H1 (cell line): ENCODE results near the gene EEF1A2. TPM values are rescaled to one million over a fixed set of nuclear protein-coding genes. Genes with fewer than 3 reads are reported as not detected.

Experiments
- CTCF ChIA-PET: fragments of 300-600 bp; sonication (Branson Sonifier 250); formaldehyde crosslinking; loops from one replicate; lab custom pipeline; 2021; ENCODE audit not compliant: partially characterized antibody; lab: Charles Lee
- POLR2A ChIA-PET: fragments of 300-600 bp; sonication (Branson Sonifier 250); formaldehyde crosslinking; loops from one replicate; lab custom pipeline; 2021; ENCODE audit warnings: inconsistent platforms; ENCODE audit not compliant: partially characterized antibody; lab: Charles Lee
- DNase-seq, 2 experiments: peaks; one replicate each; pipeline versions ENCODE4 v3.0.0 to v3.0.0-alpha.2; 2010 to 2022; ENCODE audit warnings: low spot score in 2 of 2, low read depth in 1 of 2, mixed read lengths in 1 of 2
- FAIRE-seq: peaks from 2 replicates; lab custom pipeline; 2011; peaks lifted over from hg19 to GRCh38; lab: Jason Lieb, UNC
- H2AFZ ChIP-seq: 2 replicates; pipeline ENCODE4 v1.8.1; 2012; ENCODE audit warnings: low read length, inconsistent platforms
- H2AK5ac ChIP-seq: 2 replicates; pipeline ENCODE4 v1.6.1; 2013; ENCODE audit warnings: low read depth, low read length
- H2BK120ac ChIP-seq: replicated peaks from 2 replicates; pipeline ENCODE3; 2013; ENCODE audit warnings: low read depth, low read length, inconsistent platforms
- H2BK12ac ChIP-seq: 2 replicates; pipeline ENCODE4 v1.6.1; 2013; ENCODE audit warnings: low read depth, low read length
- H2BK15ac ChIP-seq: 2 replicates; pipeline ENCODE4 v1.6.1; 2013; ENCODE audit warnings: low read length
- H2BK20ac ChIP-seq: 2 replicates; pipeline ENCODE4 v1.6.1; 2013; ENCODE audit warnings: low read length
- H2BK5ac ChIP-seq: 2 replicates; pipeline ENCODE4 v1.6.1; 2013; ENCODE audit warnings: low read depth, low read length
- H3K14ac ChIP-seq: 2 replicates; pipeline ENCODE4 v1.6.1; 2013; ENCODE audit warnings: inconsistent platforms; ENCODE audit not compliant: insufficient read length
- H3K18ac ChIP-seq: 2 replicates; pipeline ENCODE4 v1.6.1; 2013; ENCODE audit warnings: low read length; ENCODE audit errors: extremely low read depth
- H3K23ac ChIP-seq: 2 replicates; pipeline ENCODE4 v1.6.1; 2013; ENCODE audit warnings: inconsistent platforms; ENCODE audit not compliant: insufficient read length
- H3K23me2 ChIP-seq: 2 replicates; pipeline ENCODE4 v1.6.1; 2013; ENCODE audit warnings: low read depth, low read length
- H3K27ac ChIP-seq: 2 replicates; pipeline ENCODE4 v1.6.1; 2011; ENCODE audit warnings: low read depth, low read length, inconsistent platforms
- H3K27me3 ChIP-seq, 4 experiments: replicated peaks in 1 of 4; 1 replicate in 1 of 4; 2 replicates in 3 of 4; pipeline versions ENCODE4 v1.6.1 to v1.8.1; 2011 to 2013; ENCODE audit warnings: low read length in 3 of 4, mild to moderate bottlenecking in 3 of 4, inconsistent platforms in 2 of 4, mixed read lengths in 2 of 4, moderate library complexity in 1 of 4; ENCODE audit not compliant: control insufficient read depth in 3 of 4, insufficient read depth in 3 of 4; ENCODE audit errors: extremely low read depth in 1 of 4
- H3K36me3 ChIP-seq, 4 experiments: 2 replicates each; pipeline versions ENCODE4 v1.6.1 to v1.8.1; 2011 to 2013; ENCODE audit warnings: mild to moderate bottlenecking in 4 of 4, low read length in 3 of 4, moderate library complexity in 2 of 4, control low read depth in 1 of 4, inconsistent platforms in 1 of 4; ENCODE audit not compliant: insufficient read depth in 4 of 4, control insufficient read depth in 2 of 4
- H3K4ac ChIP-seq: replicated peaks from 2 replicates; pipeline ENCODE3; 2013; ENCODE audit warnings: low read length, low read depth, mixed read lengths, inconsistent platforms; ENCODE audit not compliant: insufficient read length
- H3K4me1 ChIP-seq, 4 experiments: replicated peaks in 1 of 4; 1 replicate in 1 of 4; 2 replicates in 3 of 4; pipeline versions ENCODE4 v1.6.1 to v1.8.1; 2011 to 2013; ENCODE audit warnings: low read length in 3 of 4, inconsistent platforms in 2 of 4, mixed read lengths in 1 of 4; ENCODE audit not compliant: insufficient read depth in 4 of 4, control insufficient read depth in 3 of 4
- H3K4me2 ChIP-seq, 2 experiments: 2 replicates each; pipeline versions ENCODE4 v1.6.1 to v1.8.1; 2011 to 2013; ENCODE audit warnings: low read depth in 2 of 2, low read length in 2 of 2, control low read depth in 1 of 2, inconsistent platforms in 1 of 2, mild to moderate bottlenecking in 1 of 2; ENCODE audit not compliant: insufficient read depth in 1 of 2
- H3K4me3 ChIP-seq, 4 experiments: fragments of 200-600, 300-600 bp in 1 of 4; sonication (generic), shearing (Covaris generic), sonication (Bioruptor Twin) in 1 of 4; 2 replicates each; pipeline versions ENCODE4 v1.5.1 to v1.8.1; 2011 to 2016; ENCODE audit warnings: low read length in 4 of 4, low read depth in 3 of 4, control low read depth in 2 of 4, inconsistent platforms in 2 of 4, mild to moderate bottlenecking in 2 of 4, mixed read lengths in 1 of 4, moderate library complexity in 1 of 4; ENCODE audit not compliant: insufficient read depth in 2 of 4; ENCODE audit errors: extremely low read depth in 1 of 4
- H3K56ac ChIP-seq: replicated peaks from 2 replicates; pipeline ENCODE3; 2013; ENCODE audit warnings: low read depth, mild to moderate bottlenecking, mixed read lengths, low read length, inconsistent platforms; ENCODE audit not compliant: insufficient read length
- H3K79me1 ChIP-seq: 2 replicates; pipeline ENCODE4 v1.6.1; 2013; ENCODE audit warnings: low read depth, low read length, control low read depth
- H3K79me2 ChIP-seq, 2 experiments: 2 replicates each; pipeline versions ENCODE4 v1.6.1 to v1.8.1; 2012 to 2013; ENCODE audit warnings: low read length in 2 of 2, mild to moderate bottlenecking in 2 of 2, inconsistent platforms in 1 of 2; ENCODE audit not compliant: insufficient read depth in 2 of 2, control insufficient read depth in 1 of 2
- H3K9ac ChIP-seq, 4 experiments: replicated peaks in 1 of 4; 1 replicate in 1 of 4; 2 replicates in 3 of 4; pipeline versions ENCODE4 v1.6.1 to v1.8.1; 2011 to 2013; ENCODE audit warnings: low read depth in 3 of 4, low read length in 3 of 4, control low read depth in 2 of 4, mild to moderate bottlenecking in 2 of 4, moderate library complexity in 2 of 4, inconsistent platforms in 1 of 4; ENCODE audit errors: extremely low read depth in 1 of 4
- H3K9me3 ChIP-seq, 2 experiments: 2 replicates each; pipeline versions ENCODE4 v1.6.1 to v1.8.1; 2012 to 2013; ENCODE audit warnings: mild to moderate bottlenecking in 2 of 2, moderate library complexity in 2 of 2, control low read depth in 1 of 2, inconsistent platforms in 1 of 2, low read depth in 1 of 2, low read length in 1 of 2, mixed read lengths in 1 of 2; ENCODE audit not compliant: insufficient read depth in 2 of 2
- H4K20me1 ChIP-seq, 2 experiments: replicated peaks in 1 of 2; 2 replicates each; pipeline versions ENCODE3 to v1.8.1; 2011 to 2013; ENCODE audit warnings: inconsistent platforms in 2 of 2, low read length in 2 of 2, mild to moderate bottlenecking in 1 of 2; ENCODE audit not compliant: insufficient read depth in 2 of 2, control insufficient read depth in 1 of 2
- H4K5ac ChIP-seq: 2 replicates; pipeline ENCODE4 v1.6.1; 2013; ENCODE audit warnings: low read length, low read depth, mixed read lengths, inconsistent platforms; ENCODE audit not compliant: insufficient read length
- H4K8ac ChIP-seq: 2 replicates; pipeline ENCODE4 v1.8.0; 2013; ENCODE audit warnings: mild to moderate bottlenecking, moderate library complexity, low read length, inconsistent platforms; ENCODE audit not compliant: insufficient read depth; ENCODE audit errors: extremely low read depth
- H4K91ac ChIP-seq: replicated peaks from 2 replicates; pipeline ENCODE3; 2013; ENCODE audit warnings: low read length, mixed read lengths, inconsistent platforms; ENCODE audit not compliant: insufficient read length
- CTBP2 ChIP-seq: IDR thresholded peaks from 2 replicates; pipeline ENCODE4 v1.7.0; 2011; ENCODE audit warnings: borderline replicate concordance, mild to moderate bottlenecking, moderate library complexity, mixed read lengths, low read length; ENCODE audit not compliant: insufficient read depth, insufficient read length
- E2F6 ChIP-seq: IDR thresholded peaks from 2 replicates; pipeline ENCODE4 v1.6.1; 2012; ENCODE audit warnings: inconsistent platforms
- HDAC6 ChIP-seq: IDR thresholded peaks from one replicate; pipeline ENCODE4 v1.7.1; 2012; ENCODE audit warnings: low read depth, mild to moderate bottlenecking, inconsistent platforms, low read length, moderate library complexity
- JUND ChIP-seq: IDR thresholded peaks from 2 replicates; pipeline ENCODE4 v1.6.1; 2011; ENCODE audit warnings: mild to moderate bottlenecking, improper control_type of control experiment, low read length
- KDM4A ChIP-seq: IDR thresholded peaks from one replicate; pipeline ENCODE4 v1.7.1; 2012; ENCODE audit warnings: low read depth, mild to moderate bottlenecking, moderate library complexity, low read length, inconsistent platforms; ENCODE audit not compliant: severe bottlenecking
- KDM5A ChIP-seq: fragments of 200-600 bp; IDR thresholded peaks from 2 replicates; pipeline ENCODE4 v1.7.1; 2012; ENCODE audit warnings: mild to moderate bottlenecking, low read length, inconsistent platforms, mixed read lengths
- PHF8 ChIP-seq: fragments of 200-600 bp; sonication (generic); conservative IDR thresholded peaks from 2 replicates; pipeline ENCODE4 v1.7.1; 2012; ENCODE audit warnings: low read depth, mild to moderate bottlenecking, inconsistent platforms, low read length, moderate library complexity
- RNF2 ChIP-seq: fragments of 200-900, 300-1000 bp; sonication (generic); IDR thresholded peaks from 2 replicates; pipeline ENCODE4 v1.7.1; 2016; ENCODE audit warnings: borderline replicate concordance, low read depth, mild to moderate bottlenecking, antibody characterized with exemption, low read length; ENCODE audit not compliant: poor library complexity, severe bottlenecking; ENCODE audit errors: missing control alignments
- SIRT6 ChIP-seq: IDR thresholded peaks from one replicate; pipeline ENCODE4 v1.7.1; 2012; ENCODE audit warnings: low read length, inconsistent platforms
- SP4 ChIP-seq: IDR thresholded peaks from 2 replicates; pipeline ENCODE4 v1.6.1; 2012; ENCODE audit warnings: low read length, inconsistent platforms
- TBP ChIP-seq: IDR thresholded peaks from 2 replicates; pipeline ENCODE4 v1.6.1; 2011; ENCODE audit warnings: low read depth, low read length, improper control_type of control experiment
- WGBS, 2 experiments: shearing (Covaris generic) in 1 of 2; methylation state at CpG; one replicate each; pipeline versions ENCODE4 v1.1.6 to v1.1.7; 2013 to 2015; ENCODE audit warnings: low lambda C conversion rate in 2 of 2, mixed read lengths in 2 of 2, inconsistent platforms in 1 of 2, low coverage in 1 of 2, missing lambda C conversion rate in 1 of 2; ENCODE audit not compliant: insufficient replicate concordance in 2 of 2, insufficient coverage in 1 of 2, insufficient read length in 1 of 2; ENCODE audit errors: extremely low coverage in 1 of 2, missing lambda C conversion rate in 1 of 2; 5-methylcytosine and 5-hydroxymethylcytosine counted together
- polyA plus RNA-seq, 7 experiments: library from polyadenylated mRNA; depleted of rRNA in 3 of 7; stranded (reverse) in 5 of 7; unstranded in 2 of 7; fragments of >200 nt in 5 of 7; fragments of 200-250 nt in 2 of 7; gene quantifications; 1 replicate in 5 of 7; 2 replicates in 1 of 7; 4 replicates in 1 of 7; pipeline versions ENCODE4 v1.2.1 to v1.2.3, GENCODE V29; 2011 to 2013; ENCODE audit warnings: missing spikeins in 2 of 7, mixed read lengths in 2 of 7
- total RNA-seq: library from RNA; stranded (reverse); fragmentation: NEBNext Ultra II Directional; extraction: Animal tissue kit (Norgen Biotek cat#: 25700); gene quantifications from 2 replicates; pipeline ENCODE4 v1.2.1, GENCODE V29; 2021

The EEF1A2 gene
- total and polyA plus RNA-seq, 2 of the 8 experiments (the other 6 are each of a cell fraction or from before 2014, with no cell fraction given): 7.4 to 25.8 TPM

- Histone ChIP-seq H2BK15ac (no peak overlapping the region), H4K91ac (no peak overlapping the region), H4K20me1 (peaks cover 0 to 31% of the 10 kb centered on the region in 2 experiments), H3K9me3 (no peaks in the 10 kb centered on the region), H2AFZ (no peak overlapping the region), H2AK5ac (0 out of 2 replicates have a peak overlapping the region, but pooled peaks have one; percentile 90), H3K4me2 (no peak overlapping the region), H3K4me3 (no peak overlapping the region), H3K4me1 (peaks cover 0 to 35% (median 23%) of the 10 kb centered on the region in 4 experiments; a peak in 5 of 7 replicates), H3K36me3 (no peaks in the 10 kb centered on the region), H3K79me1 (peaks cover 31% of the 10 kb centered on the region), H3K14ac (no peak overlapping the region), H3K79me2 (peaks cover 0 to 48% of the 10 kb centered on the region in 2 experiments; a peak in 2 of 4 replicates), H3K27ac (no peak overlapping the region), H3K4ac (no peak overlapping the region), H3K9ac (no peak overlapping the region), H4K8ac (no peak overlapping the region), H2BK120ac (no peak overlapping the region), H2BK5ac (no peak overlapping the region), H3K23me2 (no peaks in the 10 kb centered on the region), H3K18ac (no peak overlapping the region; the same call in 1 of the 2 replicates), H3K56ac (no peak overlapping the region), H2BK20ac (no peak overlapping the region), H4K5ac (no peak overlapping the region), H3K27me3 (no peaks in the 10 kb centered on the region), H3K23ac (no peak overlapping the region), H2BK12ac (no peak overlapping the region)
- TF ChIP-seq KDM4A (no peak), KDM5A (no peak), JUND (no peak), SIRT6 (no peak), SP4 (no peak), RNF2 (no peak), HDAC6 (no peak), E2F6 (no peak), TBP (no peak), CTBP2 (no peak), PHF8 (no peak)
- 87% methylated on average over 17 of the region's 17 CpGs; no CpG with 5 or more reads in 1 of the 2 experiments for WGBS, 2 experiments
- ChIA-PET POLR2A (interaction anchor here (1.3 to 1.7 kb wide), 2 partner anchors 14 to 19 kb away, joined by 4 to 5 read pairs; no protein-coding TSS in a partner anchor), CTCF (interaction anchor here (0.9 to 1.6 kb wide), 3 partner anchors 25 to 228 kb away, joined by 4 read pairs; no protein-coding TSS in a partner anchor)
- no peak for DNase-seq
- no peak for FAIRE-seq
These were observed 47.1 kb downstream of the EEF1A2 start for GRCh38 chr20:63451821-63452220.
